Stomach (tissue), 9 donors: ENCODE measurements around the gene MIF4GD. TPM values are rescaled to one million over a fixed set of nuclear protein-coding genes. Genes with fewer than 3 reads are reported as not detected.

Source experiments
- DNase-seq, 2 donors: peaks; one replicate each; pipeline versions ENCODE4 v3.0.0 to v3.0.0-alpha.2; 2013 to 2019
- H3K27ac ChIP-seq, 5 donors: fragments of 200-600 bp in 4 of 5; sonication (generic) in 4 of 5; one replicate each; pipeline ENCODE4 v1.5.1; 2013 to 2019; ENCODE audit warnings: mild to moderate bottlenecking in 1 of 5, moderate library complexity in 1 of 5
- H3K27me3 ChIP-seq, 3 donors: fragments of 200-600 bp; sonication (generic); one replicate each; pipeline ENCODE4 v1.5.1; 2017 to 2019; ENCODE audit warnings: mixed run types in 1 of 3
- H3K36me3 ChIP-seq, 4 donors: fragments of 200-600 bp; sonication (generic); 1 replicate in 3 of 4; 2 replicates in 1 of 4; pipeline ENCODE4 v1.5.1; 2016 to 2019
- H3K4me1 ChIP-seq, 4 donors: fragments of 200-600 bp; sonication (generic); one replicate each; pipeline ENCODE4 v1.5.1; 2016 to 2019
- H3K4me3 ChIP-seq, 4 donors: fragments of 200-600 bp; sonication (generic) in 3 of 4; one replicate each; pipeline ENCODE4 v1.5.1; 2016 to 2019; ENCODE audit warnings: mild to moderate bottlenecking in 1 of 4
- H3K9me3 ChIP-seq, 4 donors: fragments of 200-600 bp; sonication (generic); one replicate each; pipeline ENCODE4 v1.5.1; 2016 to 2019
- CTCF ChIP-seq, 7 experiments: fragments of 450-650 bp in 4 of 7; fragments of 200-600 bp in 3 of 7; sonication (generic) in 3 of 7; IDR thresholded peaks; one replicate each; pipeline ENCODE4 v1.5.1; 2016 to 2019; ENCODE audit warnings: antibody characterized with exemption in 7 of 7, control low read depth in 2 of 7, mild to moderate bottlenecking in 1 of 7
- EP300 ChIP-seq: sonication (generic); formaldehyde crosslinking; IDR thresholded peaks from one replicate; pipeline ENCODE4 v1.6.1; 2017; ENCODE audit warnings: antibody characterized with exemption
- POLR2A ChIP-seq, 4 donors: fragments of 450-650 bp; IDR thresholded peaks; one replicate each; pipeline ENCODE4 v1.6.1; 2016; ENCODE audit warnings: antibody characterized with exemption in 4 of 4, control low read depth in 2 of 4, mild to moderate bottlenecking in 1 of 4, moderate library complexity in 1 of 4
- POLR2AphosphoS5 ChIP-seq, 3 donors: sonication (generic); formaldehyde crosslinking; IDR thresholded peaks; one replicate each; pipeline ENCODE4 v1.6.1; 2016; ENCODE audit warnings: antibody characterized with exemption in 3 of 3
- WGBS, 5 donors: extraction: QIAGEN DNeasy Blood & Tissue Kit in 3 of 5; methylation state at CpG; one replicate each; pipeline versions ENCODE4 v1.1.5 to v1.1.7; 2013 to 2018; 5-methylcytosine and 5-hydroxymethylcytosine counted together
- intact Hi-C: fragments of 100-400 bp; cut with DNase I; formaldehyde crosslinking; loops from one replicate; pipeline ENCODE4 v1.15.1; 2023; ENCODE audit warnings: low total_unique reads
- polyA plus RNA-seq, 3 donors: library from polyadenylated mRNA; stranded (reverse); fragments of 200-250 nt; gene quantifications; one replicate each; pipeline ENCODE4 v1.2.3, GENCODE V29; 2013
- total RNA-seq, 5 donors: library from RNA; depleted of rRNA; stranded (reverse); fragments of >200 nt; gene quantifications; one replicate each; pipeline versions ENCODE4 v1.1.0 to v1.2.3, GENCODE V29; 2014 to 2016
- donor health status: healthy with polysubstance abuse.
- donor health status: Bipolar disorder and iron deficiency.
- donor health status: healthy.

MIF4GD gene
- total and polyA plus RNA-seq, 8 donors: 3.5 to 14.7 (median 11.9) TPM

- no peaks in the 10 kb centered on the region for H3K9me3 ChIP-seq
- no peaks in the 10 kb centered on the region for H3K27me3 ChIP-seq
- peaks cover 0 to 15% (median 6%) of the 10 kb centered on the region in 4 donors for H3K4me1 ChIP-seq
- no peak for DNase-seq
- intact Hi-C loops: no loop called here
- WGBS, 5 donors: 78 to 91% (median 87%) methylated on average over 6 of the region's 6 CpGs
- H3K36me3 ChIP-seq: peaks cover 62 to 84% (median 74%) of the 10 kb centered on the region in 4 donors
- TF ChIP-seq EP300: no peak
- TF ChIP-seq POLR2A (IDR thresholded peaks at IDR 0.05): no peak
- no peak for TF ChIP-seq POLR2AphosphoS5 (IDR thresholded peaks at IDR 0.05)
- no peak for TF ChIP-seq CTCF (IDR thresholded peaks at IDR 0.05)
- H3K27ac ChIP-seq: no peak overlapping the region
- no peak overlapping the region for H3K4me3 ChIP-seq
Observed at GRCh38 chr17:75245011-75245410, 26.0 kb downstream of the MIF4GD start.

GRCh38 chr17:75244133-75244866 is 26.7 kb downstream of the MIF4GD start:
- Histone ChIP-seq H3K9me3 (no peaks in the 10 kb centered on the region), H3K27ac (no peak overlapping the region), H3K36me3 (peaks cover 69 to 91% (median 81%) of the 10 kb centered on the region in 4 donors), H3K27me3 (no peaks in the 10 kb centered on the region), H3K4me3 (no peak overlapping the region), H3K4me1 (peaks cover 0 to 8% (median 2%) of the 10 kb centered on the region in 4 donors)
- TF ChIP-seq EP300: no peak
- no peak for TF ChIP-seq POLR2AphosphoS5 (IDR thresholded peaks at IDR 0.05)
- no peak for TF ChIP-seq POLR2A (IDR thresholded peaks at IDR 0.05)
- TF ChIP-seq CTCF (IDR thresholded peaks at IDR 0.05): no peak
- intact Hi-C loops: no loop called here
- WGBS, 5 donors: 75 to 85% (median 83%) methylated on average over 20 to 22 of the region's 22 CpGs
- DNase-seq: no peak

DNA sequence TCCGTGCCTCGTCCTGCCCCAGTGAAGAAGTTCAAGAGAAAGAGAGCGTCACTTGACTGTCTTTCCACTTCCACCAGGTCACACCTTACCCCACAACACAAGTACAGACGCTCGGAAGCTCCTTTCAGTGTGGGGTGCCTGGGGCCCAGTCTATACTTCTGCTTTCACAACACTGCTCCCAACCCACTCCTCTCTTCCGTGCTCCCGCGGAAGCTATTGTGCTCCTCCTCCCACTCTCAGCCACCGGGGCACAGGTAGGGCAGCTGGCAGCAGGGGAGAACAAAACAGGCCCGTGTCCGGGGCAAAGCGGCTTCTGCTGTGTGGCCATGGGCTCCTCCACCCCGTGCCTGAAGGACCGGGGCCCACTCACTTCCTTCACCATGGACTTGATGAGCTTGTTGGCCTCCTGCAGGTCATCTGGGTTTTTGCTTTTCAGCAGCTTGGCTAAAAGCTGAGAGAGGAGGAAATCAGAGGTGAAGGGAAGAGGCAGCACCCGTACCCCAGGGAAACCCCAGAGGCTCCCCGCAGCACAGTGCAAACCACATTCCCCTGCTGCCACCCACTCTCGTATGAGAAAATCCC is 28.5 kb downstream of the MIF4GD start:
- intact Hi-C loops: no loop called here
- TF ChIP-seq POLR2AphosphoS5 (IDR thresholded peaks at IDR 0.05): no peak
- TF ChIP-seq EP300: no peak

DNA sequence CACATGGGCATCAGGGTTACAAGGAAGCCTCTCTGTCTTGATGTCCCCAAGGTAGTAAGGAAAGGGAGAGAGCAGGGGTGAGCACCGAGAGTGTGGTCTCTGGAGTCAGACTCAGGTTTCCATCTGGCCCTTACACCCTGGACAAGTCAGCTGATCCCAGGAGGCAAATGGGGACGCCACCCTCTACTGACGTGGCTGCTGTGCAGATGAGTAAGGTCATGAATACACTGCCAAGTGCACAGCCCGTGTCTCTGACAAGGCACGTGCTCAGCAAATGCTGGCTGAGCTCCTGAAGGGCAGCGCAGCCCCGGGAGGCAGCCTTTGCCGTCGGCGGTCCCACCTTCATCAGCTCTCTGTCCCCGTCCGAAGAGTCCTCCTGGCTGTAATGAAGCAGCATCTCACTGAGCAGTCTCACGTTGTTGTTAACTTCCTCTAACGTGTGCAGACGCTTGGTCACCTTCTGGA is 29.0 kb downstream of the MIF4GD start:
- Histone ChIP-seq H3K36me3 (peaks cover 89 to 98% (median 97%) of the 10 kb centered on the region in 4 donors), H3K4me1 (peaks cover 0 to 16% (median 6%) of the 10 kb centered on the region in 4 donors), H3K9me3 (no peaks in the 10 kb centered on the region), H3K27ac (peak overlapping the region in 1 of 5 donors; percentile 18), H3K27me3 (no peaks in the 10 kb centered on the region), H3K4me3 (no peak overlapping the region)
- WGBS, 5 donors: 82 to 86% (median 83%) methylated on average over 15 of the region's 15 CpGs
- TF ChIP-seq POLR2A (IDR thresholded peaks at IDR 0.05): no peak
- TF ChIP-seq CTCF (IDR thresholded peaks at IDR 0.05): no peak
- DNase-seq: no peak
- intact Hi-C loops: no loop called here

More for the DNA sequence above, 28.5 kb downstream of the MIF4GD start:
- no peak overlapping the region for H3K4me3 ChIP-seq
- peaks cover 84 to 95% (median 93%) of the 10 kb centered on the region in 4 donors for H3K36me3 ChIP-seq
- H3K27me3 ChIP-seq: no peaks in the 10 kb centered on the region
- H3K4me1 ChIP-seq: peaks cover 0 to 16% (median 6%) of the 10 kb centered on the region in 4 donors
- WGBS, 5 donors: 80 to 90% (median 86%) methylated on average over 17 of the region's 17 CpGs
- DNase-seq: no peak
- H3K27ac ChIP-seq: peak overlapping the region in 1 of 5 donors; percentile 18
- H3K9me3 ChIP-seq: no peaks in the 10 kb centered on the region
